IMR-90 (cell line): ENCODE data around the gene TMEM245. TPM values are rescaled to one million over a fixed set of nuclear protein-coding genes. Genes with fewer than 3 reads are reported as not detected.

Source experiments
- ATAC-seq: fragments of 200-7000 bp; cut with Tn5 transposase; 2 replicates; pipeline ENCODE4 v1.9.1; 2020; ENCODE audit warnings: low read depth, mild to moderate bottlenecking, moderate library complexity
- BruUV-seq: library from RNA; stranded (reverse); fragments of 400-500 nt; replicated peaks from 2 replicates; lab custom pipeline; 2021; lab: Mats Ljungman, UMichigan
- CTCF ChIA-PET: fragments of 300-600 bp; formaldehyde crosslinking; extraction: SDS; loops from one replicate; lab custom pipeline; 2021; ENCODE audit warnings: antibody characterized with exemption; lab: Yijun Ruan, JAX
- POLR2A ChIA-PET: fragments of 300-600 bp; sonication (Branson Sonifier 250); formaldehyde crosslinking; loops from one replicate; lab custom pipeline; 2022; ENCODE audit warnings: antibody characterized with exemption; ENCODE audit not compliant: unreplicated experiment; lab: Charles Lee
- DNase-seq: peaks from one replicate; pipeline ENCODE4 v3.0.0; 2013
- H2AFZ ChIP-seq: replicated peaks from 2 replicates; pipeline ENCODE3; 2013; ENCODE audit warnings: low read length, mild to moderate bottlenecking; ENCODE audit not compliant: poor library complexity
- H2AK5ac ChIP-seq: 2 replicates; pipeline ENCODE4 v1.6.1; 2013; ENCODE audit warnings: low read depth, low read length, inconsistent platforms
- H2AK9ac ChIP-seq: replicated peaks from 2 replicates; pipeline ENCODE3; 2013; ENCODE audit warnings: mild to moderate bottlenecking, low read depth, low read length, moderate library complexity; ENCODE audit not compliant: poor library complexity
- H2BK120ac ChIP-seq: 2 replicates; pipeline ENCODE4 v1.6.1; 2013; ENCODE audit warnings: low read depth, low read length, inconsistent platforms
- H2BK15ac ChIP-seq: 3 replicates; pipeline ENCODE4 v1.6.1; 2013; ENCODE audit warnings: low read depth, low read length, inconsistent platforms
- H2BK20ac ChIP-seq: 2 replicates; pipeline ENCODE4 v1.6.1; 2013; ENCODE audit warnings: low read depth, mild to moderate bottlenecking, inconsistent platforms, low read length, moderate library complexity
- H2BK5ac ChIP-seq: 2 replicates; pipeline ENCODE4 v1.6.1; 2013; ENCODE audit warnings: mild to moderate bottlenecking, low read depth, low read length, inconsistent platforms; ENCODE audit not compliant: poor library complexity, severe bottlenecking
- H3K14ac ChIP-seq: replicated peaks from 2 replicates; pipeline ENCODE4 v1.6.1; 2013; ENCODE audit warnings: low read depth, low read length, inconsistent platforms
- H3K18ac ChIP-seq: 2 replicates; pipeline ENCODE4 v1.6.1; 2013; ENCODE audit warnings: low read depth, low read length, control low read depth
- H3K23ac ChIP-seq: 2 replicates; pipeline ENCODE4 v1.6.1; 2013; ENCODE audit warnings: low read depth, low read length, inconsistent platforms
- H3K27ac ChIP-seq: 2 replicates; pipeline ENCODE4 v1.5.1; 2013; ENCODE audit warnings: mild to moderate bottlenecking, control low read depth, low read length; ENCODE audit not compliant: insufficient read depth
- H3K27me3 ChIP-seq: 2 replicates; pipeline ENCODE4 v1.6.1; 2013; ENCODE audit warnings: low read length; ENCODE audit not compliant: control insufficient read depth, insufficient read depth
- H3K36me3 ChIP-seq: 2 replicates; pipeline ENCODE4 v1.6.1; 2013; ENCODE audit warnings: low read length, mixed read lengths; ENCODE audit not compliant: control insufficient read depth, insufficient read depth
- H3K4ac ChIP-seq: 2 replicates; pipeline ENCODE4 v1.6.1; 2013; ENCODE audit warnings: low read depth, low read length, inconsistent platforms
- H3K4me1 ChIP-seq: 2 replicates; pipeline ENCODE4 v1.6.1; 2013; ENCODE audit warnings: low read length, mixed read lengths; ENCODE audit not compliant: control insufficient read depth, insufficient read depth
- H3K4me2 ChIP-seq: 2 replicates; pipeline ENCODE4 v1.6.1; 2013; ENCODE audit warnings: low read depth, mild to moderate bottlenecking, control low read depth, low read length, moderate library complexity
- H3K4me3 ChIP-seq: 2 replicates; pipeline ENCODE4 v1.5.1; 2013; ENCODE audit warnings: low read depth, mild to moderate bottlenecking, control low read depth, low read length, moderate library complexity; ENCODE audit not compliant: insufficient read depth
- H3K56ac ChIP-seq: 2 replicates; pipeline ENCODE4 v1.6.1; 2013; ENCODE audit warnings: low read length, inconsistent platforms; ENCODE audit not compliant: insufficient read depth; ENCODE audit errors: extremely low read depth
- H3K79me1 ChIP-seq, 2 experiments: 2 replicates each; pipeline ENCODE4 v1.6.1; 2013; ENCODE audit warnings: low read length in 2 of 2, inconsistent platforms in 1 of 2, low read depth in 1 of 2
- H3K9ac ChIP-seq: 2 replicates; pipeline ENCODE4 v1.6.1; 2013; ENCODE audit warnings: low read depth, low read length, control low read depth
- H3K9me1 ChIP-seq: 2 replicates; pipeline ENCODE4 v1.6.1; 2013; ENCODE audit warnings: low read length, inconsistent platforms; ENCODE audit not compliant: insufficient read depth
- H3K9me3 ChIP-seq: 2 replicates; pipeline ENCODE4 v1.6.1; 2013; ENCODE audit warnings: low read length; ENCODE audit not compliant: control insufficient read depth, insufficient read depth
- H4K20me1 ChIP-seq: 2 replicates; pipeline ENCODE4 v1.6.1; 2013; ENCODE audit warnings: low read length, inconsistent platforms; ENCODE audit not compliant: insufficient read depth
- H4K5ac ChIP-seq: 2 replicates; pipeline ENCODE4 v1.6.1; 2013; ENCODE audit warnings: mild to moderate bottlenecking, low read depth, low read length, control low read depth
- H4K8ac ChIP-seq, 2 experiments: 2 replicates each; pipeline ENCODE4 v1.6.1; 2013; ENCODE audit warnings: low read depth in 2 of 2, low read length in 2 of 2, control low read depth in 1 of 2, inconsistent platforms in 1 of 2
- H4K91ac ChIP-seq: 2 replicates; pipeline ENCODE4 v1.6.1; 2013; ENCODE audit warnings: low read depth, low read length, inconsistent platforms; ENCODE audit not compliant: insufficient read depth
- BHLHE40 ChIP-seq: fragments of 150-350 bp; IDR thresholded peaks from 2 replicates; pipeline ENCODE4 v1.6.1; 2016; ENCODE audit warnings: mild to moderate bottlenecking, low read depth, low read length
- CEBPB ChIP-seq: IDR thresholded peaks from 2 replicates; pipeline ENCODE4 v1.6.1; 2012; ENCODE audit warnings: low read depth, low read length, improper control_type of control experiment
- CHD1 ChIP-seq: IDR thresholded peaks from 2 replicates; pipeline ENCODE4 v1.6.1; 2012; ENCODE audit warnings: low read depth, low read length, improper control_type of control experiment
- CTCF ChIP-seq: conservative IDR thresholded peaks from 2 replicates; pipeline ENCODE4 v1.5.1; 2012; ENCODE audit warnings: mild to moderate bottlenecking, low read depth, low read length, improper control_type of control experiment
- FOS ChIP-seq: fragments of 150-350 bp; IDR thresholded peaks from 2 replicates; pipeline ENCODE4 v1.6.1; 2016; ENCODE audit warnings: low read depth, low read length
- MAFK ChIP-seq: IDR thresholded peaks from 2 replicates; pipeline ENCODE4 v1.6.1; 2012; ENCODE audit warnings: low read depth, low read length, improper control_type of control experiment
- MAZ ChIP-seq: IDR thresholded peaks from 2 replicates; pipeline ENCODE4 v1.6.1; 2012; ENCODE audit warnings: low read depth, mild to moderate bottlenecking, low read length, improper control_type of control experiment, moderate library complexity, borderline replicate concordance
- MXI1 ChIP-seq: IDR thresholded peaks from 2 replicates; pipeline ENCODE4 v1.6.1; 2012; ENCODE audit warnings: low read depth, mild to moderate bottlenecking, low read length, moderate library complexity, borderline replicate concordance
- NFE2L2 ChIP-seq: fragments of 150-350 bp; IDR thresholded peaks from 2 replicates; pipeline ENCODE4 v1.6.1; 2016; ENCODE audit warnings: low read depth, mild to moderate bottlenecking, low read length
- POLR2A ChIP-seq: IDR thresholded peaks from 2 replicates; pipeline ENCODE4 v1.6.1; 2012; ENCODE audit warnings: mild to moderate bottlenecking, low read depth, low read length
- RAD21 ChIP-seq: IDR thresholded peaks from 2 replicates; pipeline ENCODE4 v1.6.1; 2012; ENCODE audit warnings: low read length, improper control_type of control experiment
- RCOR1 ChIP-seq: IDR thresholded peaks from 2 replicates; pipeline ENCODE4 v1.6.1; 2012; ENCODE audit warnings: mild to moderate bottlenecking, low read length, improper control_type of control experiment; ENCODE audit not compliant: insufficient replicate concordance
- RFX5 ChIP-seq: IDR thresholded peaks from 2 replicates; pipeline ENCODE4 v1.8.0; 2012; ENCODE audit warnings: low read depth, mild to moderate bottlenecking, low read length, moderate library complexity
- SMC3 ChIP-seq: fragments of 150-350 bp; IDR thresholded peaks from 2 replicates; pipeline ENCODE4 v1.6.1; 2016; ENCODE audit warnings: low read depth, mild to moderate bottlenecking, antibody characterized with exemption, low read length, moderate library complexity
- USF2 ChIP-seq: fragments of 150-350 bp; IDR thresholded peaks from 2 replicates; pipeline ENCODE4 v1.6.1; 2017; ENCODE audit warnings: mild to moderate bottlenecking, antibody characterized with exemption, low read length, low read depth
- WGBS, 2 experiments: methylation state at CpG; one replicate each; pipeline versions ENCODE4 v1.1.5 to v1.1.7; 2013; ENCODE audit warnings: missing lambda C conversion rate in 2 of 2; ENCODE audit not compliant: insufficient read length in 1 of 2; ENCODE audit errors: extremely low coverage in 2 of 2; 5-methylcytosine and 5-hydroxymethylcytosine counted together
- dilution Hi-C: fragments of 300-500 bp; cut with HindIII; formaldehyde crosslinking; loops from one replicate; pipeline ENCODE4 v1.14.3; 2018; ENCODE audit warnings: low sequenced_read_pairs; ENCODE audit not compliant: unreplicated experiment
- in situ Hi-C: fragments of 300-500 bp; cut with MboI; formaldehyde crosslinking; loops from 3 replicates; pipeline ENCODE4 v1.14.3; 2019; ENCODE audit warnings: low sequenced_read_pairs, inconsistent platforms, mixed read lengths
- intact Hi-C: fragments of 100-400 bp; cut with micrococcal nuclease; formaldehyde crosslinking; loops from 2 replicates; pipeline ENCODE4 v1.10.0; 2022
- polyA plus RNA-seq, 3 experiments: library from polyadenylated mRNA; depleted of rRNA; stranded (reverse); fragments of >200 nt; gene quantifications; 2 replicates each; pipeline ENCODE4 v1.2.3, GENCODE V29; 2012; ENCODE audit warnings: low replicate concordance in 1 of 3
- total RNA-seq: library from RNA; depleted of rRNA; stranded (reverse); fragments of >200 nt; gene quantifications from 2 replicates; pipeline ENCODE4 v1.2.3, GENCODE V29; 2012

TMEM245 gene
- total and polyA plus RNA-seq, 2 of the 4 experiments (the other 2 are of a cell fraction) = 24.8 to 57.9 TPM

- H2AK5ac ChIP-seq = no peak within 1 kb of the TSS
- ChIA-PET CTCF (no interaction called here), POLR2A (no interaction called here)
- H2BK120ac ChIP-seq = no peak within 1 kb of the TSS
- ATAC-seq (peak; percentile 63), DNase-seq (no peak)
- no peak within 1 kb of the TSS for H4K5ac ChIP-seq
- H3K9ac ChIP-seq = no peak within 1 kb of the TSS
- H3K4ac ChIP-seq = no peak within 1 kb of the TSS
- no peaks in the 10 kb centered on the region for H3K4me1 ChIP-seq
- no peaks in the 10 kb centered on the region for H3K9me1 ChIP-seq
- no peak within 1 kb of the TSS for H2BK20ac ChIP-seq
- no peak within 1 kb of the TSS for H3K27ac ChIP-seq
- H3K4me3 ChIP-seq = peak within 1 kb of the TSS; percentile 20
- H3K9me3 ChIP-seq = peaks cover 2% of the 10 kb centered on the region
- H3K56ac ChIP-seq = no peak within 1 kb of the TSS
- no peak within 1 kb of the TSS for H3K18ac ChIP-seq
- H3K4me2 ChIP-seq = peak within 1 kb of the TSS; percentile 29; the same call in 1 of the 2 replicates
- intact Hi-C loops = no loop called here
- no peak within 1 kb of the TSS for H2BK15ac ChIP-seq
- no peak within 1 kb of the TSS for H2BK5ac ChIP-seq
- BruUV-seq = no TSS peak
- no peaks in the 10 kb centered on the region for H3K36me3 ChIP-seq
- dilution Hi-C loops = no loop called here
- H3K23ac ChIP-seq = no peak within 1 kb of the TSS
- H3K79me1 ChIP-seq = no peaks in the 10 kb centered on the region
- in situ Hi-C loops = loop anchor here (10.0 kb wide), 1 partner anchor 62 kb away; no protein-coding TSS in a partner anchor
- H2AFZ ChIP-seq = no peak within 1 kb of the TSS
- WGBS, 2 experiments = 7% methylated on average over 38 of the region's 86 CpGs; no CpG with 5 or more reads in 1 of the 2 experiments
- H4K20me1 ChIP-seq = no peaks in the 10 kb centered on the region
- no peak within 1 kb of the TSS for H4K91ac ChIP-seq
- peaks cover 46% of the 10 kb centered on the region for H3K27me3 ChIP-seq
- no peak within 1 kb of the TSS for H4K8ac ChIP-seq
- no peak within 1 kb of the TSS for H2AK9ac ChIP-seq
- no peak within 1 kb of the TSS for H3K14ac ChIP-seq
- no peak for TF ChIP-seq CTCF
- no peak for TF ChIP-seq RFX5
- TF ChIP-seq RCOR1 = no peak
- no peak for TF ChIP-seq MAFK
- no peak for TF ChIP-seq CEBPB
- no peak for TF ChIP-seq POLR2A
- TF ChIP-seq MXI1 = no peak
- TF ChIP-seq USF2 = no peak
- TF ChIP-seq NFE2L2 = no peak
- TF ChIP-seq FOS = no peak
- TF ChIP-seq CHD1 = no peak
- TF ChIP-seq RAD21 = no peak
- no peak for TF ChIP-seq MAZ
- TF ChIP-seq SMC3 = no peak
- TF ChIP-seq BHLHE40 = no peak
Observed at GRCh38 chr9:109166771-109167601, 47.2 kb upstream of the TMEM245 start, which contains the start of gene FRRS1L. TSS of gene FRRS1L (minus strand) at chr9:109167249. CDS start at chr9:109167138, 111 bp downstream.
